ENCODE results near the gene PDCL3.
A peak's percentile ranks its signal among the peaks of the same experiment; 100 is the strongest.

Gene PDCL3

GRCh38 chr2:100571668-100572067 is 8.9 kb downstream of the PDCL3 start:
- no peak for TF ChIP-seq JUND (IDR thresholded peaks at IDR 0.05; ENCODE audit: low read depth)
- DNase-seq (ENCODE audit: low read depth in 1 of 2, low spot score in 1 of 2), result no peak
- in situ Hi-C loops (cut with HindIII; ENCODE audit: low pct_unique_long_range_greater_than_20kb, low sequenced_read_pairs), result no loop called here

- in situ Hi-C loops (cut with HindIII; ENCODE audit: low pct_unique_long_range_greater_than_20kb, low sequenced_read_pairs), result no loop called here
- no peak for TF ChIP-seq JUND (IDR thresholded peaks at IDR 0.05; ENCODE audit: low read depth)
- no peak for DNase-seq (ENCODE audit: low read depth in 1 of 2, low spot score in 1 of 2)
Observed at GRCh38 chr2:100577777-100578176, 15.0 kb downstream of the PDCL3 start.

- no peak for TF ChIP-seq JUND (IDR thresholded peaks at IDR 0.05; ENCODE audit: low read depth)
- no peak for DNase-seq (ENCODE audit: low read depth in 1 of 2, low spot score in 1 of 2)
- in situ Hi-C loops (cut with HindIII; ENCODE audit: low pct_unique_long_range_greater_than_20kb, low sequenced_read_pairs), result no loop called here
Observed at GRCh38 chr2:100580367-100581276, 17.8 kb downstream of the PDCL3 start.

GRCh38 chr2:100581277-100581612 is 18.5 kb downstream of the PDCL3 start:
- in situ Hi-C loops (cut with HindIII; ENCODE audit: low pct_unique_long_range_greater_than_20kb, low sequenced_read_pairs), result no loop called here
- DNase-seq (ENCODE audit: low read depth in 1 of 2, low spot score in 1 of 2), result no peak
- TF ChIP-seq JUND (IDR thresholded peaks at IDR 0.05; ENCODE audit: low read depth), result no peak

GRCh38 chr2:100584816-100585215 is 22.0 kb downstream of the PDCL3 start:
- in situ Hi-C loops (cut with HindIII; ENCODE audit: low pct_unique_long_range_greater_than_20kb, low sequenced_read_pairs), result no loop called here
- no peak for DNase-seq (ENCODE audit: low read depth in 1 of 2, low spot score in 1 of 2)
- no peak for TF ChIP-seq JUND (IDR thresholded peaks at IDR 0.05; ENCODE audit: low read depth)

GRCh38 chr2:100588071-100588786 is 25.4 kb downstream of the PDCL3 start:
- in situ Hi-C loops (cut with HindIII; ENCODE audit: low pct_unique_long_range_greater_than_20kb, low sequenced_read_pairs), result no loop called here
- no peak for TF ChIP-seq JUND (IDR thresholded peaks at IDR 0.05; ENCODE audit: low read depth)
- DNase-seq (ENCODE audit: low read depth in 1 of 2, low spot score in 1 of 2), result no peak

GRCh38 chr2:100589527-100589926 is 26.7 kb downstream of the PDCL3 start:
- in situ Hi-C loops (cut with HindIII; ENCODE audit: low pct_unique_long_range_greater_than_20kb, low sequenced_read_pairs), result no loop called here
- no peak for TF ChIP-seq JUND (IDR thresholded peaks at IDR 0.05; ENCODE audit: low read depth)
- no peak for DNase-seq (ENCODE audit: low read depth in 1 of 2, low spot score in 1 of 2)

- no peak for TF ChIP-seq JUND (IDR thresholded peaks at IDR 0.05; ENCODE audit: low read depth)
- in situ Hi-C loops (cut with HindIII; ENCODE audit: low pct_unique_long_range_greater_than_20kb, low sequenced_read_pairs), result no loop called here
- no peak for DNase-seq (ENCODE audit: low read depth in 1 of 2, low spot score in 1 of 2)
Observed at GRCh38 chr2:100592226-100592625, 29.4 kb downstream of the PDCL3 start.

- TF ChIP-seq JUND (IDR thresholded peaks at IDR 0.05; ENCODE audit: low read depth), result no peak
- in situ Hi-C loops (cut with HindIII; ENCODE audit: low pct_unique_long_range_greater_than_20kb, low sequenced_read_pairs), result no loop called here
- DNase-seq (ENCODE audit: low read depth in 1 of 2, low spot score in 1 of 2), result no peak
Observed at GRCh38 chr2:100596465-100596864, 33.7 kb downstream of the PDCL3 start.

- TF ChIP-seq JUND (IDR thresholded peaks at IDR 0.05; ENCODE audit: low read depth), result no peak
- in situ Hi-C loops (cut with HindIII; ENCODE audit: low pct_unique_long_range_greater_than_20kb, low sequenced_read_pairs), result no loop called here
- DNase-seq (ENCODE audit: low read depth in 1 of 2, low spot score in 1 of 2), result no peak
Observed at GRCh38 chr2:100599566-100599965, 36.8 kb downstream of the PDCL3 start.

GRCh38 chr2:100601661-100602060 is 38.9 kb downstream of the PDCL3 start:
- no peak for TF ChIP-seq JUND (IDR thresholded peaks at IDR 0.05; ENCODE audit: low read depth)
- in situ Hi-C loops (cut with HindIII; ENCODE audit: low pct_unique_long_range_greater_than_20kb, low sequenced_read_pairs), result no loop called here
- no peak for DNase-seq (ENCODE audit: low read depth in 1 of 2, low spot score in 1 of 2)

GRCh38 chr2:100603414-100603813 is 40.6 kb downstream of the PDCL3 start:
- peak in 1 of 2 experiments; percentile 62 for DNase-seq (ENCODE audit: low read depth in 1 of 2, low spot score in 1 of 2)
- in situ Hi-C loops (cut with HindIII; ENCODE audit: low pct_unique_long_range_greater_than_20kb, low sequenced_read_pairs), result no loop called here
- no peak for TF ChIP-seq JUND (IDR thresholded peaks at IDR 0.05; ENCODE audit: low read depth)

- DNase-seq (ENCODE audit: low read depth in 1 of 2, low spot score in 1 of 2), result no peak
- in situ Hi-C loops (cut with HindIII; ENCODE audit: low pct_unique_long_range_greater_than_20kb, low sequenced_read_pairs), result no loop called here
Observed at GRCh38 chr2:100603948-100604633, 41.3 kb downstream of the PDCL3 start.

More at GRCh38 chr2:100603948-100604633, 41.3 kb downstream of the PDCL3 start:
- no peak for TF ChIP-seq JUND (IDR thresholded peaks at IDR 0.05; ENCODE audit: low read depth)

Data from T47D (cell line).